GM12878 (cell line): ENCODE measurements around the gene EIF4H.

Source experiments
- CHD4 ChIP-seq: fragments of 200-600 bp; sonication (generic); IDR thresholded peaks from 2 replicates; pipeline ENCODE4 v1.6.1; 2016; ENCODE audit warnings: mild to moderate bottlenecking
- CTCF ChIP-seq, 3 experiments: IDR thresholded peaks in 2 of 3; conservative IDR thresholded peaks in 1 of 3; 2 replicates each; pipeline ENCODE4 v1.5.1; 2011; ENCODE audit warnings: low read depth in 3 of 3, low read length in 3 of 3, mild to moderate bottlenecking in 3 of 3, control low read depth in 2 of 3, moderate library complexity in 2 of 3, inconsistent platforms in 1 of 3, mixed read lengths in 1 of 3; ENCODE audit not compliant: control insufficient read depth in 2 of 3, insufficient read depth in 1 of 3; ENCODE audit errors: extremely low read depth in 1 of 3
- EP300 ChIP-seq, 2 experiments: fragments of 150-350 bp in 1 of 2; IDR thresholded peaks; 2 replicates each; pipeline ENCODE4 v1.6.1; 2011 to 2012; ENCODE audit warnings: low read depth in 2 of 2, low read length in 2 of 2, borderline replicate concordance in 1 of 2, improper control_type of control experiment in 1 of 2, inconsistent platforms in 1 of 2; ENCODE audit not compliant: control insufficient read depth in 1 of 2
- IKZF1 ChIP-seq: fragments of 450-650 bp; conservative IDR thresholded peaks from 2 replicates; pipeline ENCODE4 v1.6.1; 2017; ENCODE audit warnings: antibody characterized with exemption, mild to moderate bottlenecking
- MXI1 ChIP-seq: fragments of 150-350 bp; IDR thresholded peaks from 2 replicates; pipeline ENCODE4 v1.6.1; 2011; ENCODE audit warnings: low read depth, mild to moderate bottlenecking, inconsistent platforms, low read length, improper control_type of control experiment
- NBN ChIP-seq: fragments of 450-650 bp; IDR thresholded peaks from 2 replicates; pipeline ENCODE4 v1.6.1; 2016
- POLR2AphosphoS5 ChIP-seq: IDR thresholded peaks from 2 replicates; pipeline ENCODE4 v1.6.1; 2011; ENCODE audit warnings: mild to moderate bottlenecking, low read length, inconsistent platforms
- SKIL ChIP-seq: fragments of 450-650 bp; IDR thresholded peaks from 2 replicates; pipeline ENCODE4 v1.6.1; 2017; ENCODE audit warnings: mild to moderate bottlenecking, low read depth, inconsistent platforms; ENCODE audit not compliant: poor library complexity, severe bottlenecking

GRCh38 chr7:74220229-74220628 is 46.1 kb downstream of the EIF4H start:
- TF ChIP-seq POLR2AphosphoS5, result no peak
- TF ChIP-seq IKZF1, result no peak
- TF ChIP-seq CHD4, result no peak
- no peak for TF ChIP-seq NBN
- TF ChIP-seq SKIL, result no peak
- no peak for TF ChIP-seq MXI1
- no peak for TF ChIP-seq CTCF (IDR thresholded peaks at IDR 0.05 in 2 of 3, conservative IDR thresholded peaks at IDR 0.05 in 1 of 3; ENCODE audit: control insufficient read depth in 2 of 3, extremely low read depth in 1 of 3, insufficient read depth in 1 of 3, low read depth in 3 of 3, low read length in 3 of 3)
- no peak for TF ChIP-seq EP300 (IDR thresholded peaks at IDR 0.05; ENCODE audit: borderline replicate concordance in 1 of 2, control insufficient read depth in 1 of 2, low read depth in 2 of 2, low read length in 2 of 2)
